Kidney epithelial cell (primary cell): ENCODE results near the gene SYMPK. TPM values are rescaled to one million over a fixed set of nuclear protein-coding genes. Genes with fewer than 3 reads are reported as not detected.

Experiments used
- DNase-seq: peaks from one replicate; pipeline ENCODE4 v3.0.0-alpha.2; 2010; ENCODE audit warnings: low read depth
- H3K27me3 ChIP-seq: 2 replicates; pipeline ENCODE4 v1.6.0; 2011; ENCODE audit warnings: low read length; ENCODE audit not compliant: control insufficient read depth, insufficient read depth
- H3K36me3 ChIP-seq: 2 replicates; pipeline ENCODE4 v1.5.1; 2011; ENCODE audit warnings: low read length; ENCODE audit not compliant: control insufficient read depth, insufficient read depth
- H3K4me3 ChIP-seq: 2 replicates; pipeline ENCODE4 v1.5.1; 2011; ENCODE audit warnings: low read depth, mild to moderate bottlenecking, control low read depth, low read length
- total RNA-seq: library from RNA; depleted of rRNA; stranded (reverse); fragments of >200 nt; gene quantifications from 2 replicates; pipeline ENCODE4 v1.2.3, GENCODE V29; 2015
- TF ChIP-seq, protein P1 (sequence below): IDR thresholded peaks from 2 replicates; pipeline ENCODE4 v1.5.1; 2011; ENCODE audit warnings: mild to moderate bottlenecking, moderate library complexity, low read length, control low read depth, inconsistent platforms; ENCODE audit not compliant: insufficient read depth, poor library complexity, severe bottlenecking

The SYMPK gene
- total RNA-seq, 1 donor from 2014 or later, result 32.2 TPM

DNA sequence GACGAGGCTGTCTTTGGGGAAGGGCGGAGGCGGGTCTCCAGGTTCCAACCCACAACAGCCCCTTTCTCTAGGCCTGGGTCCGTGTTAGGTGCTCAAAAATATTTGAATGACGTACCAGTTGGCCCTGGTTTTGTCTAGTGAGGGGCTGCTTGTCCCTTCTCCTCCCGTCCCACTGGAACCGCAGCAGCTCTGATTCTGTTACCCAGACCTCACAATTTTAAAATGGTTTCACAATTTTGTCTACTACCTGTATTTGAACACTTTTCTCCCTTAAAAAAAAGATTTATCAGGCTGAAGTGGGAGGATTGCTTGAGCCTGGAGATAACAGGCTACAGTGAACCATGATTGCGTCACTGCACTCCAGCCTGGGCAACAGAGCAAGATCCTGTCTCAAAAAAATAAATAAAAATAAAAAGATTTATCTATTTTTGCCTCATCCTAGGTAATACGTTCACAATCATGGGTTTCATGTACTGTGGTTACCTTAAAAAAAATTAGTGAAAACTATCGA, 24.3 kb upstream of the SYMPK start:
- Histone ChIP-seq H3K36me3 (peaks cover 1% of the 10 kb centered on the region), H3K27me3 (no peaks in the 10 kb centered on the region), H3K4me3 (peak overlapping the region; percentile 81)
- no peak for DNase-seq
- TF ChIP-seq, protein P1, sequence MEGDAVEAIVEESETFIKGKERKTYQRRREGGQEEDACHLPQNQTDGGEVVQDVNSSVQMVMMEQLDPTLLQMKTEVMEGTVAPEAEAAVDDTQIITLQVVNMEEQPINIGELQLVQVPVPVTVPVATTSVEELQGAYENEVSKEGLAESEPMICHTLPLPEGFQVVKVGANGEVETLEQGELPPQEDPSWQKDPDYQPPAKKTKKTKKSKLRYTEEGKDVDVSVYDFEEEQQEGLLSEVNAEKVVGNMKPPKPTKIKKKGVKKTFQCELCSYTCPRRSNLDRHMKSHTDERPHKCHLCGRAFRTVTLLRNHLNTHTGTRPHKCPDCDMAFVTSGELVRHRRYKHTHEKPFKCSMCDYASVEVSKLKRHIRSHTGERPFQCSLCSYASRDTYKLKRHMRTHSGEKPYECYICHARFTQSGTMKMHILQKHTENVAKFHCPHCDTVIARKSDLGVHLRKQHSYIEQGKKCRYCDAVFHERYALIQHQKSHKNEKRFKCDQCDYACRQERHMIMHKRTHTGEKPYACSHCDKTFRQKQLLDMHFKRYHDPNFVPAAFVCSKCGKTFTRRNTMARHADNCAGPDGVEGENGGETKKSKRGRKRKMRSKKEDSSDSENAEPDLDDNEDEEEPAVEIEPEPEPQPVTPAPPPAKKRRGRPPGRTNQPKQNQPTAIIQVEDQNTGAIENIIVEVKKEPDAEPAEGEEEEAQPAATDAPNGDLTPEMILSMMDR, result no peak

GRCh38 chr19:45886427-45887199, 23.7 kb upstream of the SYMPK start:
- TF ChIP-seq, protein P1, result no peak
- Histone ChIP-seq H3K36me3 (peaks cover 1% of the 10 kb centered on the region), H3K27me3 (no peaks in the 10 kb centered on the region), H3K4me3 (peak overlapping the region; percentile 81)
- DNase-seq, result peak; percentile 69

GRCh38 chr19:45885556-45886426, 22.8 kb upstream of the SYMPK start, which contains the start of gene IRF2BP1:
Gene IRF2BP1, minus strand, starts transcription at chr19:45886141. Its CDS starts 367 bp downstream, at chr19:45885774.
- Histone ChIP-seq H3K27me3 (no peaks in the 10 kb centered on the region), H3K36me3 (peaks cover 1% of the 10 kb centered on the region), H3K4me3 (peak within 1 kb of the TSS; percentile 81)
- TF ChIP-seq, protein P1, result no peak
- peak; percentile 80 for DNase-seq

GRCh38 chr19:45884682-45885555, 22.0 kb upstream of the SYMPK start:
- TF ChIP-seq, protein P1, result no peak
- no peaks in the 10 kb centered on the region for H3K27me3 ChIP-seq
- DNase-seq, result no peak
- peaks cover 1% of the 10 kb centered on the region for H3K36me3 ChIP-seq
- peak overlapping the region; percentile 81 for H3K4me3 ChIP-seq

DNA sequence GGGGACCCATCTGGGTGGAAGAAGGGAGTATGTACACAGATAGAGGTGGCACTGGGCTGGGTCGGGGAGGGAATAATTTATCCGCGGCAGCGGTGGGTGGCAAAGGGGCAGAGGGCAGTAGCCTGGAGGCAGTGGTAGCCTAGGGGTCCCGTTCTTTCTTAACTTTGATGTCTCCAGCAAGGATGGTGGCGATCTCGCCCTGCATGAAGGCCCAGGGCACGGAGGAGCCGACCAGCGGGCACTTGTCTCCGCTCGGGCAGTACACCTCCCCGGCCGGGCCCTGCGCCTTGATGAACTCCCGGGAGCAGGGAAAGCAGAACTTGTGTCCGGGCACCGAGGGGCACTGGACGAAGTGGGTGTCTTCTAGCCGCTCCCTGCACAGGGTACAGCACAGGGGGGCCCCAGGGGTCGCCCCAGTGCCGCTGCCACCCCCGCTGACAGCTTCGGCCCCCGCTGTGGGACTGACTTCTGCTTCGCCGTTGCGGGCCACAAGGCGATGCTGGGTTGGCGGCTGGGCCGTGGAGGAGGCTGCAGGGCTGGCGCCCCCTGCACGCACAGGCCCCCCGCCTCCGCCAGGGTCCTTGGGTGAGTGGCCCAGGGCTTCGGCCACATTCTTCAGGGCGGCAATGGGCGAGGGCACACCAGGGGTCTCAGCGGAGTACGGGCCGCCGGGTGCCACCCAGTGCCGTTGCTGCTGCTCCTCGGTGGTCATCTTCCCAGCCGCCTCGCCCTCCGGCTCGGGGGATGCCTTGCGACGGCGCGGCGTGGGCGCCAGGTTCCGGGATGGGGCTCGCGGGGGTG, 21.1 kb upstream of the SYMPK start:
- DNase-seq, result no peak

More for the DNA sequence above, 21.1 kb upstream of the SYMPK start:
- peaks cover 1% of the 10 kb centered on the region for H3K36me3 ChIP-seq
- TF ChIP-seq, protein P1, result no peak
- no peaks in the 10 kb centered on the region for H3K27me3 ChIP-seq
- no peak overlapping the region for H3K4me3 ChIP-seq
